K562 (cell line): Measurements from ENCODE around the gene LTK. TPM values are rescaled to one million over a fixed set of nuclear protein-coding genes. Genes with fewer than 3 reads are reported as not detected.
A peak's percentile ranks its signal among the peaks of the same experiment; 100 is the strongest.

ENCODE experiments used
- ATAC-seq: fragments of 200-7000 bp; cut with Tn5 transposase; 3 replicates; pipeline ENCODE4 v1.9.1; 2020; ENCODE audit warnings: moderate library complexity
- BruUV-seq: library from RNA; stranded (reverse); fragments of 400-500 nt; replicated peaks from 2 replicates; lab custom pipeline; 2021; lab: Mats Ljungman, UMichigan
- CTCF ChIA-PET: fragments of 300-600 bp; formaldehyde crosslinking; extraction: SDS; loops from one replicate; lab custom pipeline; 2021; ENCODE audit warnings: low intra/inter-chr PET ratio; lab: Yijun Ruan, JAX
- POLR2A ChIA-PET: fragments of 300-600, 350-650 bp; sonication (Branson Sonifier 250); formaldehyde crosslinking; extraction: SDS; loops from one replicate; lab custom pipeline; 2021; ENCODE audit warnings: antibody characterized with exemption, inconsistent platforms; lab: Yijun Ruan, JAX
- DNase-seq, 4 experiments: peaks; one replicate each; pipeline versions ENCODE4 v3.0.0 to v3.0.0-alpha.2; 2011 to 2018; ENCODE audit warnings: low spot score in 3 of 4, mixed read lengths in 3 of 4; ENCODE audit errors: extremely low read depth in 1 of 4
- FAIRE-seq: peaks from 2 replicates; lab custom pipeline; 2011; peaks lifted over from hg19 to GRCh38; lab: Jason Lieb, UNC
- H2AFZ ChIP-seq: 2 replicates; pipeline ENCODE4 v1.6.0; 2011; ENCODE audit warnings: low read depth, low read length, control low read depth, inconsistent platforms
- H3K27ac ChIP-seq: fragments of 200-600 bp; 3 replicates; pipeline ENCODE4 v1.8.0; 2011; ENCODE audit warnings: low read depth, mild to moderate bottlenecking, control low read depth, inconsistent platforms, low read length, moderate library complexity, mixed read lengths; ENCODE audit errors: extremely low read depth
- H3K27me3 ChIP-seq, 2 experiments: fragments of 300-600 bp in 1 of 2; 2 replicates in 1 of 2; 3 replicates in 1 of 2; pipeline versions ENCODE4 v1.6.0 to v1.8.0; 2011; ENCODE audit warnings: inconsistent platforms in 2 of 2, low read length in 2 of 2, mild to moderate bottlenecking in 1 of 2, mixed read lengths in 1 of 2, moderate library complexity in 1 of 2; ENCODE audit not compliant: control insufficient read depth in 2 of 2, insufficient read depth in 2 of 2
- H3K36me3 ChIP-seq: fragments of 300-600 bp; 3 replicates; pipeline ENCODE4 v1.8.0; 2011; ENCODE audit warnings: mild to moderate bottlenecking, low read length, inconsistent platforms; ENCODE audit not compliant: control insufficient read depth, insufficient read depth
- H3K4me1 ChIP-seq, 2 experiments: fragments of 200-600 bp in 1 of 2; replicated peaks in 1 of 2; 2 replicates in 1 of 2; 3 replicates in 1 of 2; pipeline versions ENCODE4 v1.5.1 to v1.8.0; 2011; ENCODE audit warnings: inconsistent platforms in 2 of 2, low read length in 2 of 2, mild to moderate bottlenecking in 1 of 2, mixed read lengths in 1 of 2, moderate library complexity in 1 of 2; ENCODE audit not compliant: control insufficient read depth in 2 of 2, insufficient read depth in 2 of 2
- H3K4me2 ChIP-seq: 2 replicates; pipeline ENCODE4 v1.6.1; 2011; ENCODE audit warnings: low read length, control low read depth, inconsistent platforms, mixed read lengths; ENCODE audit not compliant: insufficient read depth
- H3K4me3 ChIP-seq: fragments of 200-600 bp; sonication (generic), shearing (Covaris generic); 2 replicates; pipeline ENCODE4 v1.5.1; 2016; ENCODE audit warnings: control low read depth, inconsistent platforms
- H3K79me2 ChIP-seq: fragments of 200-600 bp; 3 replicates; pipeline ENCODE4 v1.8.0; 2011; ENCODE audit warnings: low read length, inconsistent platforms; ENCODE audit not compliant: control insufficient read depth, insufficient read depth
- H3K9ac ChIP-seq, 2 experiments: 2 replicates each; pipeline versions ENCODE4 v1.6.0 to v1.6.1; 2011; ENCODE audit warnings: low read depth in 2 of 2, low read length in 2 of 2, control low read depth in 1 of 2, inconsistent platforms in 1 of 2, mild to moderate bottlenecking in 1 of 2, mixed read lengths in 1 of 2; ENCODE audit not compliant: insufficient read depth in 1 of 2
- H3K9me1 ChIP-seq: one replicate; pipeline ENCODE4 v1.6.0; 2011; ENCODE audit warnings: inconsistent platforms, mild to moderate bottlenecking, low read length, moderate library complexity; ENCODE audit not compliant: control insufficient read depth, insufficient read depth
- H3K9me3 ChIP-seq: replicated peaks from 2 replicates; pipeline ENCODE4 v1.5.1; 2011; ENCODE audit warnings: low read depth, low read length, inconsistent platforms; ENCODE audit not compliant: control insufficient read depth, insufficient read depth
- H4K20me1 ChIP-seq: replicated peaks from 2 replicates; pipeline ENCODE4 v1.6.1; 2011; ENCODE audit warnings: low read length, inconsistent platforms, mixed read lengths; ENCODE audit not compliant: control insufficient read depth, insufficient read depth
- C11orf30 ChIP-seq: fragments of 450-650 bp; IDR thresholded peaks from 2 replicates; pipeline ENCODE4 v1.6.1; 2016; ENCODE audit warnings: low read depth, mild to moderate bottlenecking
- CEBPG ChIP-seq, 3 experiments: fragments of 200-800 bp in 1 of 3; sonication (Bioruptor generic) in 1 of 3; sonication (generic) in 1 of 3; formaldehyde crosslinking in 1 of 3; IDR thresholded peaks in 2 of 3; conservative IDR thresholded peaks in 1 of 3; 2 replicates each; pipeline versions ENCODE4 v1.6.1 to v1.8.0; 2016 to 2022; ENCODE audit warnings: missing compliant biosample characterization in 2 of 3, missing genetic modification characterization in 2 of 3, mild to moderate bottlenecking in 1 of 3, missing genetic modification reagents in 1 of 3
- CHD1 ChIP-seq: fragments of 200-600 bp; sonication (generic); IDR thresholded peaks from one replicate; pipeline ENCODE4 v1.6.1; 2012; ENCODE audit warnings: mild to moderate bottlenecking, moderate library complexity, low read length, inconsistent platforms
- CREB3L1 ChIP-seq: fragments of 450-650 bp; IDR thresholded peaks from 2 replicates; pipeline ENCODE4 v1.6.1; 2014; ENCODE audit warnings: low read depth, mild to moderate bottlenecking, moderate library complexity, borderline replicate concordance
- EP400 ChIP-seq: fragments of 450-650 bp; IDR thresholded peaks from 2 replicates; pipeline ENCODE4 v1.6.1; 2017; ENCODE audit warnings: antibody characterized with exemption, mild to moderate bottlenecking, moderate library complexity
- HMGN3 ChIP-seq: IDR thresholded peaks from 2 replicates; pipeline ENCODE4 v1.6.1; 2011; ENCODE audit warnings: borderline replicate concordance, low read depth, mild to moderate bottlenecking, mixed read lengths, low read length; ENCODE audit not compliant: insufficient read length; ENCODE audit errors: extremely low read depth
- MCM2 ChIP-seq: fragments of 450-650 bp; IDR thresholded peaks from 2 replicates; pipeline ENCODE4 v1.6.1; 2017; ENCODE audit warnings: low read depth, mild to moderate bottlenecking
- POLR2G ChIP-seq: fragments of 200-400 bp; formaldehyde crosslinking; IDR thresholded peaks from 2 replicates; pipeline ENCODE4 v1.6.1; 2017; ENCODE audit warnings: low read depth, mild to moderate bottlenecking, antibody characterized with exemption, low read length, moderate library complexity
- TEAD1 ChIP-seq, 2 experiments: fragments of 450-650 bp in 1 of 2; sonication (generic) in 1 of 2; formaldehyde crosslinking; IDR thresholded peaks; 2 replicates each; pipeline versions ENCODE4 v1.4.0 to v1.8.0; 2020 to 2022; ENCODE audit warnings: mild to moderate bottlenecking in 2 of 2, missing genetic modification reagents in 1 of 2
- ZFP36 ChIP-seq: fragments of 150-350 bp; IDR thresholded peaks from 2 replicates; pipeline ENCODE4 v1.6.1; 2018; ENCODE audit warnings: low read length, low read depth; ENCODE audit not compliant: partially characterized antibody
- ZNF24 ChIP-seq: fragments of 450-650 bp; IDR thresholded peaks from 2 replicates; pipeline ENCODE4 v1.6.1; 2016
- ZNF253 ChIP-seq: fragments of 250-450 bp; sonication (Bioruptor Pico); conservative IDR thresholded peaks from 2 replicates; pipeline ENCODE4 v1.6.1; 2021; ENCODE audit warnings: mild to moderate bottlenecking
- ZNF445 ChIP-seq: fragments of 250-450 bp; sonication (Bioruptor Pico); IDR thresholded peaks from 2 replicates; pipeline ENCODE4 v1.4.0; 2020; ENCODE audit warnings: low read depth, mild to moderate bottlenecking, moderate library complexity
- ZNF507 ChIP-seq: conservative IDR thresholded peaks from 2 replicates; pipeline ENCODE4 v1.6.1; 2017; ENCODE audit warnings: missing genetic modification characterization, missing compliant biosample characterization
- ZNF780A ChIP-seq: fragments of 250-450 bp; sonication (Bioruptor Pico); IDR thresholded peaks from 2 replicates; pipeline ENCODE4 v1.5.0; 2021; ENCODE audit warnings: mild to moderate bottlenecking
- WGBS: fragments of 100-300 bp; shearing (Covaris generic); methylation state at CpG from one replicate; pipeline ENCODE4 v1.1.6; 2016; ENCODE audit warnings: low coverage, mixed read lengths; ENCODE audit not compliant: insufficient coverage; ENCODE audit errors: missing lambda C conversion rate; 5-methylcytosine and 5-hydroxymethylcytosine counted together
- in situ Hi-C: fragments of 300-500 bp; cut with MboI; formaldehyde crosslinking; loops from 4 replicates; pipeline ENCODE4 v1.15.0; 2018; ENCODE audit warnings: inconsistent platforms, mixed read lengths
- intact Hi-C: fragments of 100-400 bp; cut with micrococcal nuclease; formaldehyde crosslinking; loops from 2 replicates; pipeline ENCODE4 v1.14.2; 2022
- polyA plus RNA-seq, 8 experiments: library from polyadenylated mRNA; depleted of rRNA in 4 of 8; stranded (reverse) in 5 of 8; unstranded in 3 of 8; fragments of >200 nt; fragmentation: Nextera tagmentation in 2 of 8; fragmentation: Illumina TruSeq in 1 of 8; extraction: Ambion mirVana in 2 of 8; extraction: Trizol in 1 of 8; gene quantifications; 2 replicates each; pipeline versions ENCODE4 v1.2.1 to v1.2.3, GENCODE V29; 2011 to 2014; ENCODE audit warnings: inconsistent platforms in 1 of 8, missing spikeins in 1 of 8
- total RNA-seq, 7 experiments: library from RNA; depleted of rRNA in 6 of 7; stranded (reverse); fragments of >200 nt in 6 of 7; fragmentation: Illumina TruSeq in 2 of 7; extraction: Trizol in 2 of 7; gene quantifications; 2 replicates each; pipeline versions ENCODE4 v1.2.1 to v1.2.3, GENCODE V29; 2011 to 2021; ENCODE audit warnings: low replicate concordance in 1 of 7
- TF ChIP-seq, protein P1 (sequence below), 3 experiments: fragments of 200-800 bp in 1 of 3; sonication (Bioruptor generic) in 1 of 3; sonication (generic) in 1 of 3; formaldehyde crosslinking in 1 of 3; IDR thresholded peaks; 2 replicates each; pipeline versions ENCODE4 v1.6.1 to v1.8.0; 2016 to 2022; ENCODE audit warnings: mild to moderate bottlenecking in 2 of 3, missing compliant biosample characterization in 2 of 3, missing genetic modification characterization in 2 of 3, missing genetic modification reagents in 1 of 3
- TF ChIP-seq, protein P2 (sequence below): fragments of 250-450 bp; sonication (Bioruptor Pico); IDR thresholded peaks from 2 replicates; pipeline ENCODE4 v1.4.0; 2020

Gene LTK
- total and polyA plus RNA-seq, 9 of the 15 experiments (the other 6 are each of a cell fraction or from before 2014, with no cell fraction given), result 0.25 to 4.4 (median 1.8) TPM

DNA sequence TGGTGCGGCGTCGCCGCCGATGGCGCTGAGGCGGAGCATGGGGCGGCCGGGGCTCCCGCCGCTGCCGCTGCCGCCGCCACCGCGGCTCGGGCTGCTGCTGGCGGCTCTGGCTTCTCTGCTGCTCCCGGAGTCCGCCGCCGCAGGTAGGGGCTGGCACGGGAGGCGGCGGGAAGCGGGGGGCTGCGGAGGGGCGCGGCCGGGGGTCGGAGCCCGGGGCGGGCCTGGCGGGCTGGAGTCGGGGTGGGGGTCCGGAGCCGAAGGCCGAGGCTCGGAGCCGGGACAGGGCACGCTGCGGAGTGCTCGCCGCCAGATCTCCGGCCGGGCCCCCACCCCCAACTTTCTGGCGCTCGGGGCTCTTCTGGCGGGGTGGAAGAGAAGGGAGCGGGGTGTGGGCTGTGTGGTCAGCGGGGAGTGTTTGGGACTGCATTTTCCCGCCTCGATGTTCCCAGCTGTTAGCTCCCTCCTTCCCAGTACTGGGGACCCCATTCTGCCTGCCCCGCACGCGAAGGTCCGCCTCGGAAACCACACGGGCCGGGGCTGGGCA lies 45.7 kb upstream of the LTK start:
- FAIRE-seq (no peak), ATAC-seq (no peak), DNase-seq (peak in 3 of 4 experiments; percentile 42 to 69 (median 65))
- Histone ChIP-seq H3K4me3 (peak overlapping the region; percentile 81), H2AFZ (peak overlapping the region; percentile 75), H3K27me3 (no peaks in the 10 kb centered on the region), H3K9me3 (no peaks in the 10 kb centered on the region), H3K79me2 (peaks cover 17% of the 10 kb centered on the region), H3K9ac (peak overlapping the region; percentile 55 to 94), H4K20me1 (no peaks in the 10 kb centered on the region), H3K4me2 (peak overlapping the region; percentile 80), H3K36me3 (peaks cover 29% of the 10 kb centered on the region), H3K4me1 (peaks cover 53 to 68% of the 10 kb centered on the region in 2 experiments), H3K9me1 (no peaks in the 10 kb centered on the region), H3K27ac (peak overlapping the region; percentile 79)
- CTCF ChIA-PET, result no interaction called here
- intact Hi-C loops (loop anchor here (5.0 kb wide), 1 partner anchor 213 kb away; the partner anchor contains the start of gene MAPKBP1), in situ Hi-C loops (no loop called here)
- WGBS, result 2% methylated on average over 20 of the region's 60 CpGs
- no TSS peak for BruUV-seq
- POLR2A ChIA-PET, result interaction anchor here (0.6 kb wide), 1 partner anchor 26 kb away, joined by 3 read pairs; no protein-coding TSS in a partner anchor
- TF ChIP-seq TEAD1 (CRISPR knock-in tag; IDR thresholded peaks at IDR 0.05) (no peak), EP400 (no peak), ZFP36 (no peak), CEBPG (CRISPR knock-in tag; IDR thresholded peaks at IDR 0.05) (no peak), CEBPG (tag; conservative IDR thresholded peaks at IDR 0.05 in 1 of 2, IDR thresholded peaks at IDR 0.05 in 1 of 2) (no peak), MCM2 (no peak), POLR2G (peak; percentile 80), ZNF253 (CRISPR knock-in tag) (no peak), ZNF780A (CRISPR knock-in tag) (no peak), ZNF445 (CRISPR knock-in tag) (no peak), CREB3L1 (no peak), ZNF507 (tag) (no peak), C11orf30 (no peak), HMGN3 (no peak), ZNF24 (no peak), CHD1 (no peak)
- TF ChIP-seq, protein P1, sequence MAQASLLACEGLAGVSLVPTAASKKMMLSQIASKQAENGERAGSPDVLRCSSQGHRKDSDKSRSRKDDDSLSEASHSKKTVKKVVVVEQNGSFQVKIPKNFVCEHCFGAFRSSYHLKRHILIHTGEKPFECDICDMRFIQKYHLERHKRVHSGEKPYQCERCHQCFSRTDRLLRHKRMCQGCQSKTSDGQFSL (CRISPR knock-in tag; IDR thresholded peaks at IDR 0.05), result 0 out of 2 replicates have a peak, but pooled peaks have one; percentile 39
- TF ChIP-seq, protein P1 (tag; IDR thresholded peaks at IDR 0.05), result no peak
- TF ChIP-seq, protein P2, sequence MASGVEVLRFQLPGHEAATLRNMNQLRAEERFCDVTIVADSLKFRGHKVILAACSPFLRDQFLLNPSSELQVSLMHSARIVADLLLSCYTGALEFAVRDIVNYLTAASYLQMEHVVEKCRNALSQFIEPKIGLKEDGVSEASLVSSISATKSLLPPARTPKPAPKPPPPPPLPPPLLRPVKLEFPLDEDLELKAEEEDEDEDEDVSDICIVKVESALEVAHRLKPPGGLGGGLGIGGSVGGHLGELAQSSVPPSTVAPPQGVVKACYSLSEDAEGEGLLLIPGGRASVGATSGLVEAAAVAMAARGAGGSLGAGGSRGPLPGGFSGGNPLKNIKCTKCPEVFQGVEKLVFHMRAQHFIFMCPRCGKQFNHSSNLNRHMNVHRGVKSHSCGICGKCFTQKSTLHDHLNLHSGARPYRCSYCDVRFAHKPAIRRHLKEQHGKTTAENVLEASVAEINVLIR (CRISPR knock-in tag), result no peak
